GM21526 (cell line): ENCODE results near the gene FAM111A.
A peak's percentile ranks its signal among the peaks of the same experiment; 100 is the strongest.

Experiments used
- ATAC-seq: cut with Tn5 transposase; IDR thresholded peaks from one replicate; pipeline ENCODE4 v1.9.1; 2021; ENCODE audit warnings: moderate library complexity; ENCODE audit not compliant: unreplicated experiment, low FRiP score

FAM111A gene

GRCh38 chr11:59141673-59142460, 789 bp upstream of the FAM111A start:
- ATAC-seq, result peak; percentile 1

GRCh38 chr11:59144096-59144495, 1.4 kb downstream of the FAM111A start:
- ATAC-seq, result no peak

- peak; percentile 61 for ATAC-seq
These were observed 2.1 kb downstream of the FAM111A start for GRCh38 chr11:59144579-59145345.

- no peak for ATAC-seq
These were observed 2.9 kb downstream of the FAM111A start for GRCh38 chr11:59145534-59145933.

- ATAC-seq, result peak; percentile 61
These were observed 9.1 kb downstream of the FAM111A start for GRCh38 chr11:59151761-59152160.

GRCh38 chr11:59152312-59152951, 9.8 kb downstream of the FAM111A start:
- ATAC-seq, result peak; percentile 74

- ATAC-seq, result no peak
These were observed 12.0 kb downstream of the FAM111A start for GRCh38 chr11:59154610-59155009.

- no peak for ATAC-seq
These were observed 14.8 kb downstream of the FAM111A start for GRCh38 chr11:59157433-59157832.

GRCh38 chr11:59158206-59159068, 15.8 kb downstream of the FAM111A start:
- peak; percentile 86 for ATAC-seq

GRCh38 chr11:59164028-59164427, 21.4 kb downstream of the FAM111A start:
- no peak for ATAC-seq

GRCh38 chr11:59171508-59172322, 29.1 kb downstream of the FAM111A start, which contains the start of gene DTX4:
DTX4 (plus strand) TSS chr11:59172132; CDS start chr11:59172596, 464 bp downstream.
- ATAC-seq, result peak; percentile 66

GRCh38 chr11:59172345-59173079, 29.9 kb downstream of the FAM111A start:
- peak; percentile 35 for ATAC-seq

GRCh38 chr11:59173080-59173963, 30.7 kb downstream of the FAM111A start:
- no peak for ATAC-seq

GRCh38 chr11:59173964-59174663, 31.5 kb downstream of the FAM111A start:
- ATAC-seq, result no peak

- no peak for ATAC-seq
These were observed 32.0 kb downstream of the FAM111A start for GRCh38 chr11:59174664-59175033.

GRCh38 chr11:59175091-59175501, 32.4 kb downstream of the FAM111A start:
- no peak for ATAC-seq

GRCh38 chr11:59176330-59176729, 33.7 kb downstream of the FAM111A start:
- ATAC-seq, result no peak
